GM23338 (cell line): ENCODE measurements around the gene OR2B6. TPM values are rescaled to one million over a fixed set of nuclear protein-coding genes. Genes with fewer than 3 reads are reported as not detected.

Source experiments
- ATAC-seq: fragments of 200-7000 bp; cut with Tn5 transposase; 3 replicates; pipeline ENCODE4 v1.9.1; 2020
- DNase-seq: peaks from one replicate; pipeline ENCODE4 v3.0.0-alpha.2; 2015; ENCODE audit warnings: low spot score
- H2AFZ ChIP-seq: fragments of 200-600 bp; sonication (generic); 2 replicates; pipeline ENCODE4 v1.8.0; 2016; ENCODE audit warnings: antibody characterized with exemption, mild to moderate bottlenecking, moderate library complexity
- H3F3A ChIP-seq: fragments of 200-600 bp; sonication (generic); replicated peaks from 2 replicates; pipeline ENCODE4 v1.8.0; 2017; ENCODE audit warnings: antibody characterized with exemption, mixed run types, low read depth
- H3K27ac ChIP-seq: fragments of 200-600 bp; sonication (generic); 2 replicates; pipeline ENCODE4 v1.6.1; 2016; ENCODE audit warnings: low read depth
- H3K27me3 ChIP-seq: fragments of 200-600 bp; sonication (generic); 2 replicates; pipeline ENCODE4 v1.8.0; 2016; ENCODE audit warnings: mild to moderate bottlenecking, mixed run types, moderate library complexity; ENCODE audit not compliant: insufficient read depth
- H3K36me3 ChIP-seq: fragments of 200-600 bp; sonication (generic); 2 replicates; pipeline ENCODE4 v1.8.0; 2016; ENCODE audit warnings: mild to moderate bottlenecking; ENCODE audit not compliant: insufficient read depth
- H3K4me1 ChIP-seq: fragments of 200-600 bp; sonication (generic); 2 replicates; pipeline ENCODE4 v1.8.0; 2016; ENCODE audit warnings: mild to moderate bottlenecking, moderate library complexity; ENCODE audit not compliant: insufficient read depth
- H3K4me2 ChIP-seq: fragments of 200-600 bp; sonication (generic); 2 replicates; pipeline ENCODE4 v1.7.1; 2017; ENCODE audit warnings: mixed run types
- H3K4me3 ChIP-seq: fragments of 200-600 bp; sonication (generic); 2 replicates; pipeline ENCODE4 v1.6.1; 2016; ENCODE audit warnings: mixed run types
- H3K79me2 ChIP-seq: fragments of 200-600 bp; sonication (generic); replicated peaks from 2 replicates; pipeline ENCODE4 v1.8.0; 2017; ENCODE audit warnings: mild to moderate bottlenecking; ENCODE audit not compliant: insufficient read depth
- H3K9me2 ChIP-seq: fragments of 200-600 bp; sonication (generic); 2 replicates; pipeline ENCODE4 v1.8.0; 2017; ENCODE audit not compliant: insufficient read depth
- H4K20me1 ChIP-seq: fragments of 200-600 bp; sonication (generic); replicated peaks from 2 replicates; pipeline ENCODE4 v1.8.0; 2017; ENCODE audit warnings: mild to moderate bottlenecking; ENCODE audit not compliant: insufficient read depth
- H3K27ac Mint-ChIP-seq: 2 replicates; pipeline ENCODE4 v1.8.0; 2020; ENCODE audit warnings: inconsistent platforms, mild to moderate bottlenecking, moderate library complexity, mixed read lengths
- H3K27me3 Mint-ChIP-seq: 3 replicates; pipeline ENCODE4 v1.8.0; 2022; ENCODE audit warnings: low read depth, mild to moderate bottlenecking, moderate library complexity, mixed read lengths, inconsistent platforms; ENCODE audit not compliant: insufficient read depth, poor library complexity
- H3K36me3 Mint-ChIP-seq: 3 replicates; pipeline ENCODE4 v1.8.0; 2021; ENCODE audit warnings: low read depth, mild to moderate bottlenecking, inconsistent platforms, moderate library complexity, mixed read lengths
- H3K4me1 Mint-ChIP-seq: 3 replicates; pipeline ENCODE4 v1.8.0; 2020; ENCODE audit warnings: mild to moderate bottlenecking, inconsistent platforms, mixed read lengths
- H3K4me3 Mint-ChIP-seq: 3 replicates; pipeline ENCODE4 v1.8.0; 2021; ENCODE audit warnings: moderate library complexity, mild to moderate bottlenecking, inconsistent platforms, mixed read lengths
- H3K9me3 Mint-ChIP-seq: 3 replicates; pipeline ENCODE4 v1.8.0; 2020; ENCODE audit warnings: moderate library complexity, mild to moderate bottlenecking, inconsistent platforms, mixed read lengths
- CREB1 ChIP-seq: fragments of 250-450 bp; sonication (Bioruptor Pico); IDR thresholded peaks from 2 replicates; pipeline ENCODE4 v1.5.0; 2020; ENCODE audit warnings: low read depth, mild to moderate bottlenecking, moderate library complexity
- EZH2 ChIP-seq: fragments of 200-600 bp; sonication (generic); IDR thresholded peaks from one replicate; pipeline ENCODE4 v1.8.0; 2017; ENCODE audit warnings: antibody characterized with exemption, mild to moderate bottlenecking, low read depth; ENCODE audit not compliant: unreplicated experiment
- EZH2phosphoT487 ChIP-seq: fragments of 200-600 bp; sonication (generic); IDR thresholded peaks from one replicate; pipeline ENCODE4 v1.8.1; 2018; ENCODE audit warnings: antibody characterized with exemption; ENCODE audit not compliant: unreplicated experiment
- JUNB ChIP-seq: IDR thresholded peaks from one replicate; pipeline ENCODE4 v1.6.1; 2016; ENCODE audit warnings: antibody characterized with exemption; ENCODE audit not compliant: unreplicated experiment
- POLR2AphosphoS5 ChIP-seq: IDR thresholded peaks from 2 replicates; pipeline ENCODE4 v1.6.1; 2016; ENCODE audit warnings: antibody characterized with exemption, low read depth
- STAT1 ChIP-seq: IDR thresholded peaks from one replicate; pipeline ENCODE4 v1.6.1; 2016; ENCODE audit warnings: antibody characterized with exemption; ENCODE audit not compliant: unreplicated experiment
- ZNF114 ChIP-seq: fragments of 250-450 bp; sonication (Bioruptor Pico); IDR thresholded peaks from 2 replicates; pipeline ENCODE4 v1.5.0; 2020; ENCODE audit warnings: mild to moderate bottlenecking, moderate library complexity
- ZNF331 ChIP-seq: fragments of 250-450 bp; sonication (Bioruptor Pico); IDR thresholded peaks from 2 replicates; pipeline ENCODE4 v1.5.0; 2020; ENCODE audit warnings: low read depth, mild to moderate bottlenecking, moderate library complexity
- polyA plus RNA-seq: library from polyadenylated mRNA; unstranded; fragments of >200 nt; fragmentation: Nextera tagmentation; extraction: Ambion mirVana; gene quantifications from 2 replicates; pipeline ENCODE4 v1.2.1, GENCODE V29; 2016
- total RNA-seq: library from RNA; depleted of rRNA; stranded (reverse); fragments of >200 nt; shearing (Covaris generic); gene quantifications from 2 replicates; pipeline ENCODE4 v1.2.3, GENCODE V29; 2014
- TF ChIP-seq, protein P1 (sequence below): IDR thresholded peaks from one replicate; pipeline ENCODE4 v1.6.1; 2018; ENCODE audit warnings: antibody characterized with exemption; ENCODE audit not compliant: unreplicated experiment
- TF ChIP-seq, protein P2 (sequence below): IDR thresholded peaks from 2 replicates; pipeline ENCODE4 v1.6.1; 2016; ENCODE audit warnings: antibody characterized with exemption
- TF ChIP-seq, protein P3 (sequence below): fragments of 250-450 bp; sonication (Bioruptor Pico); IDR thresholded peaks from 2 replicates; pipeline ENCODE4 v1.5.0; 2020; ENCODE audit warnings: mild to moderate bottlenecking, moderate library complexity

Gene OR2B6
- total and polyA plus RNA-seq, 2 experiments from 2014 or later: 0.45 TPM; not detected in 1

DNA sequence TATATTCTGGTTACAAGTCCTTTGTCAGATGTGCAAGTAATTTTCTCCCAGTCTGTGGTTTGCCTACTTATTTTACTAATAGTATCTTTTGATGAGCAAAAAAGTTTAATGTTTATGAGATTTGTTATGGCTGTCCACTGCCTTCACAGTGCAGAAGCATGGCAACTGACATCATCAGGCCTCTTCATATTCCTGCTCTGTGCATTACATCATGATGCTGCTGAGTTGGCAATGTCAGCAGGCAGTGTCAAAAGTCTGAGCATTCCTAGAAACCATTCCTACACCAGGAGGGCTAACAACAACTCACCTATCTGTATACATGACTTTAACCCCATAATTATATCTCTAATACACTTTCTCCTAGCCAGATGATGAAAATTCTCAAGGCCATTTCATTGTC, 34.1 kb upstream of the OR2B6 start (continued):
- TF ChIP-seq, protein P1, sequence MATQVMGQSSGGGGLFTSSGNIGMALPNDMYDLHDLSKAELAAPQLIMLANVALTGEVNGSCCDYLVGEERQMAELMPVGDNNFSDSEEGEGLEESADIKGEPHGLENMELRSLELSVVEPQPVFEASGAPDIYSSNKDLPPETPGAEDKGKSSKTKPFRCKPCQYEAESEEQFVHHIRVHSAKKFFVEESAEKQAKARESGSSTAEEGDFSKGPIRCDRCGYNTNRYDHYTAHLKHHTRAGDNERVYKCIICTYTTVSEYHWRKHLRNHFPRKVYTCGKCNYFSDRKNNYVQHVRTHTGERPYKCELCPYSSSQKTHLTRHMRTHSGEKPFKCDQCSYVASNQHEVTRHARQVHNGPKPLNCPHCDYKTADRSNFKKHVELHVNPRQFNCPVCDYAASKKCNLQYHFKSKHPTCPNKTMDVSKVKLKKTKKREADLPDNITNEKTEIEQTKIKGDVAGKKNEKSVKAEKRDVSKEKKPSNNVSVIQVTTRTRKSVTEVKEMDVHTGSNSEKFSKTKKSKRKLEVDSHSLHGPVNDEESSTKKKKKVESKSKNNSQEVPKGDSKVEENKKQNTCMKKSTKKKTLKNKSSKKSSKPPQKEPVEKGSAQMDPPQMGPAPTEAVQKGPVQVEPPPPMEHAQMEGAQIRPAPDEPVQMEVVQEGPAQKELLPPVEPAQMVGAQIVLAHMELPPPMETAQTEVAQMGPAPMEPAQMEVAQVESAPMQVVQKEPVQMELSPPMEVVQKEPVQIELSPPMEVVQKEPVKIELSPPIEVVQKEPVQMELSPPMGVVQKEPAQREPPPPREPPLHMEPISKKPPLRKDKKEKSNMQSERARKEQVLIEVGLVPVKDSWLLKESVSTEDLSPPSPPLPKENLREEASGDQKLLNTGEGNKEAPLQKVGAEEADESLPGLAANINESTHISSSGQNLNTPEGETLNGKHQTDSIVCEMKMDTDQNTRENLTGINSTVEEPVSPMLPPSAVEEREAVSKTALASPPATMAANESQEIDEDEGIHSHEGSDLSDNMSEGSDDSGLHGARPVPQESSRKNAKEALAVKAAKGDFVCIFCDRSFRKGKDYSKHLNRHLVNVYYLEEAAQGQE: no peak
- TF ChIP-seq ZNF331 (CRISPR knock-in tag) (no peak), STAT1 (no peak), EZH2 (no peak), EZH2phosphoT487 (no peak), POLR2AphosphoS5 (no peak), JUNB (no peak), CREB1 (no peak), ZNF114 (CRISPR knock-in tag) (no peak)
- TF ChIP-seq, protein P2, sequence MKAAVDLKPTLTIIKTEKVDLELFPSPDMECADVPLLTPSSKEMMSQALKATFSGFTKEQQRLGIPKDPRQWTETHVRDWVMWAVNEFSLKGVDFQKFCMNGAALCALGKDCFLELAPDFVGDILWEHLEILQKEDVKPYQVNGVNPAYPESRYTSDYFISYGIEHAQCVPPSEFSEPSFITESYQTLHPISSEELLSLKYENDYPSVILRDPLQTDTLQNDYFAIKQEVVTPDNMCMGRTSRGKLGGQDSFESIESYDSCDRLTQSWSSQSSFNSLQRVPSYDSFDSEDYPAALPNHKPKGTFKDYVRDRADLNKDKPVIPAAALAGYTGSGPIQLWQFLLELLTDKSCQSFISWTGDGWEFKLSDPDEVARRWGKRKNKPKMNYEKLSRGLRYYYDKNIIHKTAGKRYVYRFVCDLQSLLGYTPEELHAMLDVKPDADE: no peak

DNA sequence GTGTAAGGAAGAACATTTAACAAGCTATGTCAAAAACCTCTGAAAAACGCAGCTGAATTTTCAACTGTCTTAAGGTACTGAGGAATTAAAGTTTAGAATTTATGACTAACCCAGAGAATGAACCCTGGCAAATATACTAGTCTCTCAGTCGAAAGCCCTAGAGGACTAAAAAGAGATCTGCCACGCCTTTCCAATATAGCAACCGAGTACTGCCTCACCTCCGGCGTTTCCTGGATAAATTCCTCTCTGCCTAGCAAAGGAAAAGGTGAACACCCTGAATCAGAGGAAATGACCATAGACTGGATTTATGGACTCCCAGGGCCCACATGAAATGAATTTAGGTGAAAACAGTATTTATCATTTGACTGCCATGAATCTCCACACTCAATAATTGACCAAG, 32.9 kb upstream of the OR2B6 start:
- Histone ChIP-seq H3K4me2 (no peak overlapping the region), H3K79me2 (no peaks in the 10 kb centered on the region), H3K27me3 (no peaks in the 10 kb centered on the region), H3K27ac (no peak overlapping the region), H2AFZ (no peak overlapping the region), H3K36me3 (no peaks in the 10 kb centered on the region), H3K4me3 (no peak overlapping the region), H3F3A (no peaks in the 10 kb centered on the region), H4K20me1 (no peaks in the 10 kb centered on the region), H3K4me1 (no peaks in the 10 kb centered on the region), H3K9me2 (no peaks in the 10 kb centered on the region)
- Mint-ChIP-seq H3K4me1 (no peaks in the 10 kb centered on the region), H3K27ac (no peak overlapping the region), H3K27me3 (no peaks in the 10 kb centered on the region), H3K9me3 (peaks cover 18% of the 10 kb centered on the region), H3K36me3 (peaks cover 11% of the 10 kb centered on the region; the same call in 1 of the 3 replicates), H3K4me3 (no peak overlapping the region)
- ATAC-seq (no peak), DNase-seq (no peak)
- TF ChIP-seq EZH2phosphoT487: no peak
- TF ChIP-seq, protein P2: no peak
- no peak for TF ChIP-seq STAT1
- TF ChIP-seq, protein P3, sequence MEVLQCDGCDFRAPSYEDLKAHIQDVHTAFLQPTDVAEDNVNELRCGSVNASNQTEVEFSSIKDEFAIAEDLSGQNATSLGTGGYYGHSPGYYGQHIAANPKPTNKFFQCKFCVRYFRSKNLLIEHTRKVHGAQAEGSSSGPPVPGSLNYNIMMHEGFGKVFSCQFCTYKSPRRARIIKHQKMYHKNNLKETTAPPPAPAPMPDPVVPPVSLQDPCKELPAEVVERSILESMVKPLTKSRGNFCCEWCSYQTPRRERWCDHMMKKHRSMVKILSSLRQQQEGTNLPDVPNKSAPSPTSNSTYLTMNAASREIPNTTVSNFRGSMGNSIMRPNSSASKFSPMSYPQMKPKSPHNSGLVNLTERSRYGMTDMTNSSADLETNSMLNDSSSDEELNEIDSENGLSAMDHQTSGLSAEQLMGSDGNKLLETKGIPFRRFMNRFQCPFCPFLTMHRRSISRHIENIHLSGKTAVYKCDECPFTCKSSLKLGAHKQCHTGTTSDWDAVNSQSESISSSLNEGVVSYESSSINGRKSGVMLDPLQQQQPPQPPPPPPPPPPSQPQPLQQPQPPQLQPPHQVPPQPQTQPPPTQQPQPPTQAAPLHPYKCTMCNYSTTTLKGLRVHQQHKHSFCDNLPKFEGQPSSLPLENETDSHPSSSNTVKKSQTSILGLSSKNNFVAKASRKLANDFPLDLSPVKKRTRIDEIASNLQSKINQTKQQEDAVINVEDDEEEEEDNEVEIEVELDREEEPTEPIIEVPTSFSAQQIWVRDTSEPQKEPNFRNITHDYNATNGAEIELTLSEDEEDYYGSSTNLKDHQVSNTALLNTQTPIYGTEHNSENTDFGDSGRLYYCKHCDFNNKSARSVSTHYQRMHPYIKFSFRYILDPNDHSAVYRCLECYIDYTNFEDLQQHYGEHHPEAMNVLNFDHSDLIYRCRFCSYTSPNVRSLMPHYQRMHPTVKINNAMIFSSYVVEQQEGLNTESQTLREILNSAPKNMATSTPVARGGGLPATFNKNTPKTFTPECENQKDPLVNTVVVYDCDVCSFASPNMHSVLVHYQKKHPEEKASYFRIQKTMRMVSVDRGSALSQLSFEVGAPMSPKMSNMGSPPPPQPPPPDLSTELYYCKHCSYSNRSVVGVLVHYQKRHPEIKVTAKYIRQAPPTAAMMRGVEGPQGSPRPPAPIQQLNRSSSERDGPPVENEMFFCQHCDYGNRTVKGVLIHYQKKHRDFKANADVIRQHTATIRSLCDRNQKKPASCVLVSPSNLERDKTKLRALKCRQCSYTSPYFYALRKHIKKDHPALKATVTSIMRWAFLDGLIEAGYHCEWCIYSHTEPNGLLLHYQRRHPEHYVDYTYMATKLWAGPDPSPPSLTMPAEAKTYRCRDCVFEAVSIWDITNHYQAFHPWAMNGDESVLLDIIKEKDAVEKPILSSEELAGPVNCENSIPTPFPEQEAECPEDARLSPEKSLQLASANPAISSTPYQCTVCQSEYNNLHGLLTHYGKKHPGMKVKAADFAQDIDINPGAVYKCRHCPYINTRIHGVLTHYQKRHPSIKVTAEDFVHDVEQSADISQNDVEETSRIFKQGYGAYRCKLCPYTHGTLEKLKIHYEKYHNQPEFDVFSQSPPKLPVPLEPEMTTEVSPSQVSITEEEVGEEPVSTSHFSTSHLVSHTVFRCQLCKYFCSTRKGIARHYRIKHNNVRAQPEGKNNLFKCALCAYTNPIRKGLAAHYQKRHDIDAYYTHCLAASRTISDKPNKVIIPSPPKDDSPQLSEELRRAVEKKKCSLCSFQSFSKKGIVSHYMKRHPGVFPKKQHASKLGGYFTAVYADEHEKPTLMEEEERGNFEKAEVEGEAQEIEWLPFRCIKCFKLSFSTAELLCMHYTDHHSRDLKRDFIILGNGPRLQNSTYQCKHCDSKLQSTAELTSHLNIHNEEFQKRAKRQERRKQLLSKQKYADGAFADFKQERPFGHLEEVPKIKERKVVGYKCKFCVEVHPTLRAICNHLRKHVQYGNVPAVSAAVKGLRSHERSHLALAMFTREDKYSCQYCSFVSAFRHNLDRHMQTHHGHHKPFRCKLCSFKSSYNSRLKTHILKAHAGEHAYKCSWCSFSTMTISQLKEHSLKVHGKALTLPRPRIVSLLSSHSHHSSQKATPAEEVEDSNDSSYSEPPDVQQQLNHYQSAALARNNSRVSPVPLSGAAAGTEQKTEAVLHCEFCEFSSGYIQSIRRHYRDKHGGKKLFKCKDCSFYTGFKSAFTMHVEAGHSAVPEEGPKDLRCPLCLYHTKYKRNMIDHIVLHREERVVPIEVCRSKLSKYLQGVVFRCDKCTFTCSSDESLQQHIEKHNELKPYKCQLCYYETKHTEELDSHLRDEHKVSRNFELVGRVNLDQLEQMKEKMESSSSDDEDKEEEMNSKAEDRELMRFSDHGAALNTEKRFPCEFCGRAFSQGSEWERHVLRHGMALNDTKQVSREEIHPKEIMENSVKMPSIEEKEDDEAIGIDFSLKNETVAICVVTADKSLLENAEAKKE: no peak
